ENCODE measurements around the gene PSMG1.
"Not testable (repeated sequence)": the region's sequence is repeated elsewhere in the genome, so short reads cannot be mapped to it uniquely, and the experiment has no call there.

The PSMG1 gene

GRCh38 chr21:39153842-39154241 lies 29.4 kb downstream of the PSMG1 start:
- DNase-seq = no peak

- no peak for DNase-seq
Measured at GRCh38 chr21:39153373-39153772, 29.9 kb downstream of the PSMG1 start.

- DNase-seq = no peak
Measured at GRCh38 chr21:39152271-39152670, 31.0 kb downstream of the PSMG1 start.

GRCh38 chr21:39150877-39151276 lies 32.4 kb downstream of the PSMG1 start:
- DNase-seq = no peak

- no peak for DNase-seq
Measured at GRCh38 chr21:39150316-39150715, 32.9 kb downstream of the PSMG1 start.

GRCh38 chr21:39149882-39150281 lies 33.4 kb downstream of the PSMG1 start:
- DNase-seq = no peak

- DNase-seq = no peak
Measured at GRCh38 chr21:39148975-39149374, 34.3 kb downstream of the PSMG1 start.

GRCh38 chr21:39144191-39144590 lies 39.1 kb downstream of the PSMG1 start:
- DNase-seq = no peak

GRCh38 chr21:39142972-39143371 lies 40.3 kb downstream of the PSMG1 start:
- no peak for DNase-seq

- DNase-seq = no peak
Measured at GRCh38 chr21:39141502-39141901, 41.7 kb downstream of the PSMG1 start.

- no peak for DNase-seq
Measured at GRCh38 chr21:39137248-39138178, 45.7 kb downstream of the PSMG1 start.

- DNase-seq = no peak
Measured at GRCh38 chr21:39136711-39137110, 46.5 kb downstream of the PSMG1 start.

GRCh38 chr21:39136138-39136537 lies 47.1 kb downstream of the PSMG1 start:
- not testable (repeated sequence) for DNase-seq

- DNase-seq = no peak
Measured at GRCh38 chr21:39134288-39134810, 48.9 kb downstream of the PSMG1 start.

- DNase-seq = no peak
Measured at GRCh38 chr21:39132248-39132647, 51.0 kb downstream of the PSMG1 start.

- DNase-seq = no peak
Measured at GRCh38 chr21:39131791-39132190, 51.5 kb downstream of the PSMG1 start.

- DNase-seq = no peak
Measured at GRCh38 chr21:39127506-39127905, 55.7 kb downstream of the PSMG1 start.

GRCh38 chr21:39126486-39126806 lies 56.8 kb downstream of the PSMG1 start:
- no peak for DNase-seq

GRCh38 chr21:39125752-39126485 lies 57.3 kb downstream of the PSMG1 start:
- no peak for DNase-seq

Measured in stimulated activated CD4-positive, alpha-beta T cell treated with anti-CD3 and anti-CD28 coated beads, Interleukin-1b, Interleukin-23, amount 100 ng/mL, for 48 hours (primary cell).